HG03469 (cell line): Measurements from ENCODE around the gene HBG1.

Experiments used
- ATAC-seq: cut with Tn5 transposase; IDR thresholded peaks from one replicate; pipeline ENCODE4 v1.9.1; 2021; ENCODE audit warnings: mild to moderate bottlenecking, moderate library complexity, moderate number of reproducible peaks; ENCODE audit not compliant: unreplicated experiment

HBG1 gene

DNA sequence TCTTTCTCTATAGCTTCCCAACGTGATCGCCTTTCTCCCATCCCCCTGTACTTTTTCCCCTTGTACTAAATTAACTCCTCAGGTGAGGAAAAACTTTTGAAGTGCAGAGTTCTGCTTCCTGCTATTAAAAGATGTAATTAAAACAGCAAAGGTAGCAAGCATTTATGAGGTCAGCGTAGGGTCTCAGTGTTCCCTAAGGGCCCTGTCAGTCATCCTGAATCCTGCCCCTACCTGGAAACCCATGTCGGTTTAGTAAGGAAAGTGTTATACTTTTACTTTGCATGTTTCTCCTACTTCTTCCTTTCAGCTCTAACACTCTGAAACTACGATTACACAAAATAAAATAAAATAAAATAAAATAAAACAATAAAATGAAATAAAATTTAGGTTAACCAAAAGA is 21.5 kb downstream of the HBG1 start:
- ATAC-seq, result no peak

DNA sequence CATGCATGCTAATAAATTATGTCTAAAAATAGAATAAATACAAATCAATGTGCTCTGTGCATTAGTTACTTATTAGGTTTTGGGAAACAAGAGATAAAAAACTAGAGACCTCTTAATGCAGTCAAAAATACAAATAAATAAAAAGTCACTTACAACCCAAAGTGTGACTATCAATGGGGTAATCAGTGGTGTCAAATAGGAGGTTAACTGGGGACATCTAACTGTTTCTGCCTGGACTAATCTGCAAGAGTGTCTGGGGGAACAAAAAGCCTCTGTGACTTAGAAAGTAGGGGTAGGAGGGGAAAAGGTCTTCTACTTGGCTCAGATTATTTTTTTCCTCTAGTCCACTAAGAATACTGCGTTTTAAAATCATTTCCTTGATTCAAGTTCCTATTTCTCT is 22.0 kb downstream of the HBG1 start:
- no peak for ATAC-seq

DNA sequence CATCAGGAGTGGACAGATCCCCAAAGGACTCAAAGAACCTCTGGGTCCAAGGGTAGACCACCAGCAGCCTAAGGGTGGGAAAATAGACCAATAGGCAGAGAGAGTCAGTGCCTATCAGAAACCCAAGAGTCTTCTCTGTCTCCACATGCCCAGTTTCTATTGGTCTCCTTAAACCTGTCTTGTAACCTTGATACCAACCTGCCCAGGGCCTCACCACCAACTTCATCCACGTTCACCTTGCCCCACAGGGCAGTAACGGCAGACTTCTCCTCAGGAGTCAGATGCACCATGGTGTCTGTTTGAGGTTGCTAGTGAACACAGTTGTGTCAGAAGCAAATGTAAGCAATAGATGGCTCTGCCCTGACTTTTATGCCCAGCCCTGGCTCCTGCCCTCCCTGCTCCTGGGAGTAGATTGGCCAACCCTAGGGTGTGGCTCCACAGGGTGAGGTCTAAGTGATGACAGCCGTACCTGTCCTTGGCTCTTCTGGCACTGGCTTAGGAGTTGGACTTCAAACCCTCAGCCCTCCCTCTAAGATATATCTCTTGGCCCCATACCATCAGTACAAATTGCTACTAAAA is 22.8 kb downstream of the HBG1 start, which contains the start of gene HBB:
TSS of gene HBB (minus strand) at position 340 of the 579 bp plus-strand sequence. CDS start at position 290, 50 bp downstream.
- ATAC-seq, result no peak

DNA sequence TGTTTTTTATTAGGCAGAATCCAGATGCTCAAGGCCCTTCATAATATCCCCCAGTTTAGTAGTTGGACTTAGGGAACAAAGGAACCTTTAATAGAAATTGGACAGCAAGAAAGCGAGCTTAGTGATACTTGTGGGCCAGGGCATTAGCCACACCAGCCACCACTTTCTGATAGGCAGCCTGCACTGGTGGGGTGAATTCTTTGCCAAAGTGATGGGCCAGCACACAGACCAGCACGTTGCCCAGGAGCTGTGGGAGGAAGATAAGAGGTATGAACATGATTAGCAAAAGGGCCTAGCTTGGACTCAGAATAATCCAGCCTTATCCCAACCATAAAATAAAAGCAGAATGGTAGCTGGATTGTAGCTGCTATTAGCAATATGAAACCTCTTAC is 24.2 kb downstream of the HBG1 start:
- no peak for ATAC-seq

DNA sequence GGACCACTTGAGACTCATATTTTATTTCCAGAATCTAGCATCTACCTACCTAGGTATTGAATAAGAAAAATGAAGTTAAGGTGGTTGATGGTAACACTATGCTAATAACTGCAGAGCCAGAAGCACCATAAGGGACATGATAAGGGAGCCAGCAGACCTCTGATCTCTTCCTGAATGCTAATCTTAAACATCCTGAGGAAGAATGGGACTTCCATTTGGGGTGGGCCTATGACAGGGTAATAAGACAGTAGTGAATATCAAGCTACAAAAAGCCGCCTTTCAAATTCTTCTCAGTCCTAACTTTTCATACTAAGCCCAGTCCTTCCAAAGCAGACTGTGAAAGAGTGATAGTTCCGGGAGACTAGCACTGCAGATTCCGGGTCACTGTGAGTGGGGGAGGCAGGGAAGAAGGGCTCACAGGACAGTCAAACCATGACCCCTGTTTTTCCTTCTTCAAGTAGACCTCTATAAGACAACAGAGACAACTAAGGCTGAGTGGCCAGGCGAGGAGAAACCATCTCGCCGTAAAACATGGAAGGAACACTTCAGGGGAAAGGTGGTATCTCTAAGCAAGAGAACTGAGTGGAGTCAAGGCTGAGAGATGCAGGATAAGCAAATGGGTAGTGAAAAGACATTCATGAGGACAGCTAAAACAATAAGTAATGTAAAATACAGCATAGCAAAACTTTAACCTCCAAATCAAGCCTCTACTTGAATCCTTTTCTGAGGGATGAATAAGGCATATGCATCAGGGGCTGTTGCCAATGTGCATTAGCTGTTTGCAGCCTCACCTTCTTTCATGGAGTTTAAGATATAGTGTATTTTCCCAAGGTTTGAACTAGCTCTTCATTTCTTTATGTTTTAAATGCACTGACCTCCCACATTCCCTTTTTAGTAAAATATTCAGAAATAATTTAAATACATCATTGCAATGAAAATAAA is 24.8 kb downstream of the HBG1 start:
- ATAC-seq, result no peak

DNA sequence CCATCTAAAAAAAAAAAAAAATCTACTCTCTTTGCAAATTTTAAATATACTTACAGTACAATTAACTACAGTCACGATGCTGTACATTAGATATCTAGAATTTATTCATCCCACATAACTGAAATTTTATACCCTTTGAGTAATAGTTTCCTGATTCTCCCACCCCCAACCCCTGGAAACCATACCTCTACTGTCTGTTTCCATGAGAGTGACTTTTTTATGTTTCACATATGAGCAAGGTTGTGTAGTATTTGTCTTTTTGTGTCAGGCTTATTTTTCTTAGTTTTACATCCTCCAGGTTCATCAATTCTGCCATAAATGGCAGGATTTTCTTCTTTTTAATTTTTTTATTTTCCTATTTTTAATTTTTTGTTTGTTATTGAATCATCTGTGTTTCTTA is 26.0 kb downstream of the HBG1 start:
- ATAC-seq, result no peak

DNA sequence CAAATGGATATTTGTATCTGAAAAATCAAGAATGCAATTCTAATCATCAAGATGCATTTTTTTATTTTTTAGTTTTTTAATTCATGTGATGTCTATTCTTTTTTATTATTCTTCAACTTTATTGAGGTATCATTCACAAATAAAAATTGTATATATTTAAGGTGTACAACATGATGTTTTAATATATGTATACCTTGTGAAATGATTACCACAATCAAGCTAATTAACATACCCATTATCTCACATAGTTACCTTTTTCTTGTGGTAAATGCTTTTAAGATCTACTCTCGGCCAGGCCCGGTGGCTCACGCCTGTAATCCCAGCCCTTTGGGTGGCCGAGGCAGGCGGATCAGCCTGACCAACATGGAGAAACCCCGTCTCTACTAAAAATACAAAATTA is 26.5 kb downstream of the HBG1 start:
- ATAC-seq, result no peak

DNA sequence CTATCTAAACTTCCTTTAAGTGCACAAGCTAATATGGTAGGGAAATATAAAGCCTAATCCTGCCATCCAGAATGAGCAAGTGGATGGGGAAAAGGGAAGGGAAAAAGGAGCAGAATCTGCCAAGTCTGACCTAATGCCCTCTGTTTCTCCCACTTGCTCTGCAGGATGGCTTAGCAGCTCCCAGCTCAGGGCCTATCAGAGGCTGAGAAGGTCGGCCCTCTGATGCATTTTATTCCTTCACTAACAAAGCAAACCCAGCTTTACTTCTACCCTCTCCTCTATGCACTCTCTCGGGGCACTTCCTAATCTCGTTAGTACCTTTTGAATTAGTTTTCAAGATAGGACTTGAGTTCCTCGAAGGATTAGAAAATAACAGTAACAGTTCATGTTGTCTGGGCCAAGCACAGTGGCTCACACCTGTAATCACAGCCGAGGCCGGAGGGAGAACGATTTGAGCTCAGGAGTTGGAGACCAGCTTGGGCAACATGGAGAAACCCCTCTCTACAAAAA is 39.2 kb downstream of the HBG1 start:
- ATAC-seq, result no peak

DNA sequence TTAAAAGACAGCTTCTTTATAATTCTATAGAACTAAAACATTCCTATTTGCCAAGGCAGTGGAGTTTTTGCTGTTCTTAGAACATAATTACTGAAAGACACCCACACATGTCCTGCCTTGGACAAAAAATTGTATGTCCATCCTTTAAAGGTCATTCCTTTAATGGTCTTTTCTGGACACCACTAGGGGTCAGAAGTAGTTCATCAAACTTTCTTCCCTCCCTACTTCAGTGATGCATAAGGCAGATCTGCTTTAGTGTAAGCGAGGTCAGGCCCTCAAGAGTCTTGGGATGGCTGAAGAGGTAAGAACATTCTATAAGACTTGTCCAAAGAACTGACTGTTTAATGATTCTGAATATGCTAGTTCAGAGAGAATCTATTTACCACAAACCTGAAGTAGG is 44.9 kb downstream of the HBG1 start:
- no peak for ATAC-seq

DNA sequence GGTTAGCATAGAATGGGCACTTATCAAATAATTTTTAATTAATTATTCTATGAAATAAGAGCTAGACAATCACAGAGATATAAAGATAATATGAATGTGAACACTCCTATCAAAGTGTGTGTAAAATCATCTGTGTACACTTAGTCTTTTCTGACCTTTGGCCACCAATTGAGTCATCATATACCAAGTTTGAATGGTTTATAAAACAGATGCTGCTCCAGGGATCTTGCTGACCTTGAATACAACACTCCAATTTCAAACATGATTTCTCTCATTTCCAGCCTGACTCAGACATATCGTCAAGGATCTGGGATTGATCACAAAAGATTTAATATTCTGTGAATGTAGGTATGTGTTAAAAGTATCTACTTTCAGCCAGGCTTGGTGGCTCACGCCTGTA is 46.3 kb downstream of the HBG1 start:
- no peak for ATAC-seq

DNA sequence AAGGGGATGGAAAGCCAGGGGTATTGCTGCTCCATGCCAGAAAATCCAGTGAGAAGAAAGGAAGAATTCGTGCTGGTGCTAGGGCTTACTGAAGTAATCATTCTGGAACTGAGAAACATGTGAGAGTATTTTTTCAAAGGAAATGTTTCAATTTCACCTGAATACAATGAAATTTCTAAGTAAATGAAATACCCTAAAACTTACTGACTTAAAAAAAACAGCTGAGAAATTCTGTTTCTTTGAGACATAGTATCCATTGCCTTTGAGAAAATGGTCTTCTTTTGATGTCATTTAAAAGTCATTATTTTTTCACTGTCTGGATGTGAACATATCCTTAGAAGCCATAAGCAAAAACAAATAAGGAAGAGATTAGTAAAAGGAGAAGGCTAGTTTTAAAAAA is 49.1 kb downstream of the HBG1 start, which contains the start of gene OR51V1:
TSS of gene OR51V1 (minus strand) at position 101 of the 400 bp plus-strand sequence. CDS start at position 101, 0 bp downstream.
- no peak for ATAC-seq

DNA sequence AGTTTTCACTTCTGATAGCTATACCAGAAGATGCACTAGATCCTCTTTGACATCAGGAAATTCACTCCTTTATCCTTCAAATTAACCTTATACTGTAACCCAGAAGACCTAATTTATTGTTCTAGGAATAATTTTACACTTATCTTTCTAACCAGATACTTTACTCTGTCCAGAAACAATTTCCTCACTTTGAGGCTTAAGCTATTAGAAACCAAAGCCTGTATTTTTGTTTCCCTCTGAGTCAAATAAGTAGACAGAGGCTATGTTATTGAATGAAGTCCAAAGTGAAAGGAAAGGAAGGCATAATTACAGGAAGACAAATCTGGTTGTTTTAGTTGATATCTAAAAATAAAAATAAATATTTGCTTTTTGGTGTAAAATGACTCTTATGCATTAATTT is 51.4 kb downstream of the HBG1 start:
- no peak for ATAC-seq
